Type B pancreatic cell (in vitro differentiated cells): Measurements from ENCODE around the gene AHCYL2. TPM values are rescaled to one million over a fixed set of nuclear protein-coding genes. Genes with fewer than 3 reads are reported as not detected.

Source experiments
- DNase-seq: peaks from one replicate; pipeline ENCODE4 v3.0.0; 2021; ENCODE audit warnings: mixed read lengths; ENCODE audit not compliant: unreplicated experiment; ENCODE audit errors: extremely low spot score
- H3K27ac Mint-ChIP-seq: 2 replicates; pipeline ENCODE4 v1.8.0; 2021; ENCODE audit warnings: mild to moderate bottlenecking, mixed read lengths
- H3K27me3 Mint-ChIP-seq: 2 replicates; pipeline ENCODE4 v1.8.0; 2021; ENCODE audit warnings: mixed read lengths
- H3K36me3 Mint-ChIP-seq: 2 replicates; pipeline ENCODE4 v1.8.0; 2021; ENCODE audit warnings: mixed read lengths
- H3K4me1 Mint-ChIP-seq: one replicate; pipeline ENCODE4 v1.8.0; 2021; ENCODE audit warnings: mixed read lengths; ENCODE audit not compliant: unreplicated experiment
- H3K4me3 Mint-ChIP-seq: 2 replicates; pipeline ENCODE4 v1.8.0; 2021; ENCODE audit warnings: mild to moderate bottlenecking, mixed read lengths
- H3K9me3 Mint-ChIP-seq: 2 replicates; pipeline ENCODE4 v1.8.0; 2021; ENCODE audit warnings: mixed read lengths
- CTCF ChIP-seq: fragments of 200-600 bp; sonication (generic); conservative IDR thresholded peaks from 2 replicates; pipeline ENCODE4 v1.5.0; 2021; ENCODE audit warnings: antibody characterized with exemption, mild to moderate bottlenecking
- total RNA-seq: library from RNA; stranded (reverse); gene quantifications from 2 replicates; pipeline ENCODE4 v1.2.1, GENCODE V29; 2021; ENCODE audit warnings: low replicate concordance

AHCYL2 gene
- total RNA-seq, 1 donor from 2014 or later = 27.8 TPM

DNA sequence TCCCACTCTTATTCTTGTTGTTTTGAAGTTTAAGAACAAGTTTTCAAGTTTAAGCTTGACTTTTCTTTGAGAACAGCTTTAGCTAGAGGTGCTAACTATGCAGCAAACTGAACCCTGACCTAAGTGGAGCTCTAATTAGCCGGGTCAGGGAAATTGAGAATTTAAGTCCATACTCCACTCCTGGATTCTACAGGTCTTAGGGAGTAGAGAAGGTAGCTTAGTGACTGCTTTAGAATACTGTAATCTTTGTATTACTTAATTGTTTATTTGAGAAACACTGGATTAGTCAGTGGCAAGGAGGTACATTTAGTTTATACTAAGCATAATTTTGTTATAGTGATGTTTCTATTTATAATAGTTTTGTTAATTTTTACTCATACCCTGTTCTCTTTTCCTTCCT, 134.8 kb downstream of the AHCYL2 start:
- peaks cover 4% of the 10 kb centered on the region for H3K36me3 Mint-ChIP-seq
- no peaks in the 10 kb centered on the region for H3K9me3 Mint-ChIP-seq
- H3K4me1 Mint-ChIP-seq = no peaks in the 10 kb centered on the region
- H3K4me3 Mint-ChIP-seq = no peak overlapping the region
- no peak for DNase-seq
- TF ChIP-seq CTCF = no peak
- no peak overlapping the region for H3K27ac Mint-ChIP-seq
- H3K27me3 Mint-ChIP-seq = no peaks in the 10 kb centered on the region

GRCh38 chr7:129361771-129362170, 136.9 kb downstream of the AHCYL2 start:
- peaks cover 4% of the 10 kb centered on the region for H3K36me3 Mint-ChIP-seq

GRCh38 chr7:129362496-129362895, 137.7 kb downstream of the AHCYL2 start:
- DNase-seq = no peak
- Mint-ChIP-seq H3K4me1 (no peaks in the 10 kb centered on the region), H3K9me3 (no peaks in the 10 kb centered on the region), H3K27ac (no peak overlapping the region), H3K4me3 (no peak overlapping the region), H3K36me3 (peaks cover 4% of the 10 kb centered on the region), H3K27me3 (no peaks in the 10 kb centered on the region)
- TF ChIP-seq CTCF = no peak

More at GRCh38 chr7:129361771-129362170, 136.9 kb downstream of the AHCYL2 start:
- no peak overlapping the region for H3K27ac Mint-ChIP-seq
- H3K4me3 Mint-ChIP-seq = no peak overlapping the region
- TF ChIP-seq CTCF = no peak
- no peak for DNase-seq
- H3K27me3 Mint-ChIP-seq = no peaks in the 10 kb centered on the region
- no peaks in the 10 kb centered on the region for H3K9me3 Mint-ChIP-seq
- no peaks in the 10 kb centered on the region for H3K4me1 Mint-ChIP-seq

- H3K9me3 Mint-ChIP-seq = no peaks in the 10 kb centered on the region
- TF ChIP-seq CTCF = no peak
- no peaks in the 10 kb centered on the region for H3K27me3 Mint-ChIP-seq
- no peaks in the 10 kb centered on the region for H3K36me3 Mint-ChIP-seq
- DNase-seq = no peak
- peaks cover 19% of the 10 kb centered on the region for H3K4me1 Mint-ChIP-seq
- no peak overlapping the region for H3K4me3 Mint-ChIP-seq
- peak overlapping the region; percentile 77 for H3K27ac Mint-ChIP-seq
These were observed 142.5 kb downstream of the AHCYL2 start for GRCh38 chr7:129367349-129367699.

- no peaks in the 10 kb centered on the region for H3K36me3 Mint-ChIP-seq
- H3K27me3 Mint-ChIP-seq = no peaks in the 10 kb centered on the region
- peak; percentile 93 for TF ChIP-seq CTCF
- DNase-seq = peak; percentile 76
- peak overlapping the region; percentile 65 for H3K4me3 Mint-ChIP-seq
- no peaks in the 10 kb centered on the region for H3K9me3 Mint-ChIP-seq
- H3K27ac Mint-ChIP-seq = peak overlapping the region; percentile 77
- peaks cover 19% of the 10 kb centered on the region for H3K4me1 Mint-ChIP-seq
These were observed 143.0 kb downstream of the AHCYL2 start for GRCh38 chr7:129367700-129368388.
